GM19324 (cell line): ENCODE results near the gene MMRN1.

Source experiments
- ATAC-seq: cut with Tn5 transposase; IDR thresholded peaks from one replicate; pipeline ENCODE4 v1.9.1; 2021; ENCODE audit warnings: mild to moderate bottlenecking, moderate library complexity; ENCODE audit not compliant: unreplicated experiment, low FRiP score

MMRN1 gene

GRCh38 chr4:89894649-89895550 is at the start of gene MMRN1:
Gene MMRN1 (plus strand): TSS chr4:89894854. CDS start chr4:89894972, 118 bp downstream.
- ATAC-seq: peak; percentile 85

GRCh38 chr4:89847571-89848325 is 46.9 kb upstream of the MMRN1 start:
- no peak for ATAC-seq

- no peak for ATAC-seq
Observed at GRCh38 chr4:89855236-89855635, 39.4 kb upstream of the MMRN1 start.

- ATAC-seq: no peak
Observed at GRCh38 chr4:89860971-89861370, 33.7 kb upstream of the MMRN1 start.

- no peak for ATAC-seq
Observed at GRCh38 chr4:89863533-89863932, 31.1 kb upstream of the MMRN1 start.

- no peak for ATAC-seq
Observed at GRCh38 chr4:89868276-89868675, 26.4 kb upstream of the MMRN1 start.

- ATAC-seq: no peak
Observed at GRCh38 chr4:89868999-89869589, 25.6 kb upstream of the MMRN1 start.

GRCh38 chr4:89871211-89871610 is 23.4 kb upstream of the MMRN1 start:
- no peak for ATAC-seq

GRCh38 chr4:89876548-89876947 is 18.1 kb upstream of the MMRN1 start:
- ATAC-seq: no peak

GRCh38 chr4:89878611-89879010 is 16.0 kb upstream of the MMRN1 start:
- no peak for ATAC-seq

GRCh38 chr4:89879215-89879614 is 15.4 kb upstream of the MMRN1 start:
- ATAC-seq: no peak

GRCh38 chr4:89889289-89889688 is 5.4 kb upstream of the MMRN1 start:
- no peak for ATAC-seq

- no peak for ATAC-seq
Observed at GRCh38 chr4:89897867-89898266, 3.2 kb downstream of the MMRN1 start.

GRCh38 chr4:89898304-89898716 is 3.7 kb downstream of the MMRN1 start:
- no peak for ATAC-seq

GRCh38 chr4:89899152-89899551 is 4.5 kb downstream of the MMRN1 start:
- no peak for ATAC-seq

GRCh38 chr4:89899854-89900253 is 5.2 kb downstream of the MMRN1 start:
- ATAC-seq: no peak

GRCh38 chr4:89901808-89902431 is 7.3 kb downstream of the MMRN1 start:
- ATAC-seq: peak; percentile 86

GRCh38 chr4:89904524-89904923 is 9.9 kb downstream of the MMRN1 start:
- no peak for ATAC-seq

GRCh38 chr4:89906316-89906715 is 11.7 kb downstream of the MMRN1 start:
- ATAC-seq: no peak

GRCh38 chr4:89906777-89907521 is 12.3 kb downstream of the MMRN1 start:
- ATAC-seq: no peak
